NCI-H82 treated with DMSO at 0.1 percent for 48 hours (cell line): Measurements from ENCODE around the gene RGL4.
"Not testable (repeated sequence)": the region's sequence is repeated elsewhere in the genome, so short reads cannot be mapped to it uniquely, and the experiment has no call there.

ENCODE experiments used
- DNase-seq: peaks from one replicate; lab custom pipeline; 2025; ENCODE audit not compliant: unreplicated experiment; lab: John Stamatoyannopoulos, UW

Gene RGL4, protein sequence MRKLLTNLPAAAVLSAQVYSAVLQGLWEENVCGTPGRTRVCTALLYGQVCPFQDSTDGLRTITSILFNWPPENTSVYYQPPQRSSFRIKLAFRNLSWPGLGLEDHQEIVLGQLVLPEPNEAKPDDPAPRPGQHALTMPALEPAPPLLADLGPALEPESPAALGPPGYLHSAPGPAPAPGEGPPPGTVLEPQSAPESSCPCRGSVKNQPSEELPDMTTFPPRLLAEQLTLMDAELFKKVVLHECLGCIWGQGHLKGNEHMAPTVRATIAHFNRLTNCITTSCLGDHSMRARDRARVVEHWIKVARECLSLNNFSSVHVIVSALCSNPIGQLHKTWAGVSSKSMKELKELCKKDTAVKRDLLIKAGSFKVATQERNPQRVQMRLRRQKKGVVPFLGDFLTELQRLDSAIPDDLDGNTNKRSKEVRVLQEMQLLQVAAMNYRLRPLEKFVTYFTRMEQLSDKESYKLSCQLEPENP

GRCh38 chr22:23690713-23691112 is at the start of gene RGL4:
Gene RGL4 (plus strand): TSS chr22:23691013. CDS start chr22:23692031, 1,018 bp downstream.
- DNase-seq: no peak

GRCh38 chr22:23646526-23646925 is 44.3 kb upstream of the RGL4 start:
- not testable (repeated sequence) for DNase-seq

DNA sequence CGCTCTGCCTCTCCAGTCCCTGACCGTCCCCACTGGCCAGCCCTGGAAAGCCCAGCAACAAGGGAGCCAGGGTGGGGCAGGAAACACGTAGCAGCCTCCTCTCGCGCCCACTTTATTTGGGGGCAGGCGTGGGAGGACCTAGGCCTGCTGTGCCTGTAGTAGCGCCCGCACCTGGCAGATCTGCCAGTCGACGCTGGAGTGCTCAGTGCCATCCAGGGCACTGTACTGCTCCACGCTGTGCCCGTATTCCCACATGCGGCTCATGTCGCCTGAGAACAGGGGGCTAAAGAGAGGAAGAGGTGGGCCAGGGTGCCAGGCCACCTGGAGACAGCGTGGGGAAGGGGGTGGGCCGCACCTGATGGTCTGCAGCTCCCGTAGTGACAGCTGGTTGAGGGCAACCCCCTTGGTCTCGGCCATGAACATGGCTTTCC is 41.7 kb upstream of the RGL4 start:
- DNase-seq: no peak

DNA sequence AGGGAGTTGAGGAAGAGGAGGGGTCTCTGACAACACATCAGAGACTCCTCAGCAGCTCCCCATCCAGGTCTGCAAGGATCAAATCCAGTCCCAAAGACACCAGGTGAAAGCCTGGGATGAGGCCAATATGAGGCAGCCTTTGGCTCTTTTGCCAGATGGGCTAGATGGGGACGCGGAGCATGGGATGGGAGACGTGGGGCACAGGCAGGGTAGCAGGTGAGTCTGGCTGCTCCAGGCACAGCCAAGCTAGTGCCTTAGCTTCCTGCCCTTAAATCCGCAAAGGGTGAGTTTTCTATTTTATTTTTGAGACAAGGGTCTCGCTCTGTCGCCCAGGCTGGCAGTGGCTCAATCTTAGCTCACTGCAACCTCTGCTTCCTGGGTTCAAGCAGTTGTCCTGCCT is 39.1 kb upstream of the RGL4 start:
- no peak for DNase-seq

DNA sequence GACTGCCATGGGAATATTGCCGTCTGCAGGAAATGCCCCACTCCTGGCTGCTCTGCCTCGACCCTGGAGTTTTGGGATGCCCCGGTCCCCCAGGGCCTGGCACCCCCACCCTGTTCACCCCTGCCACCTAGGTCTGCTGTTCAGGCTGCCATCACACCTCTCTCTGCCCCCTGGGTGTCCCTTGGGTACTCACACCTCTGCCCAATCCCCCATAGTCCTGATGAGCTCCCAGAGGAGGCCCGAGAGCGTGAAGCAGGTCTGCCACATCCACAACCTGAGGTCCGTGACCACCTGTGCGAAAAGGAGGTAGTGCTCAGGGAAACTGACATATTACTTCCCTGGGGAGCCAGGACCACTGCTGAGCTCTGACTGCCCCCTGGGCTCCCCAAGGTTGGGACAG is 38.5 kb upstream of the RGL4 start:
- DNase-seq: no peak

DNA sequence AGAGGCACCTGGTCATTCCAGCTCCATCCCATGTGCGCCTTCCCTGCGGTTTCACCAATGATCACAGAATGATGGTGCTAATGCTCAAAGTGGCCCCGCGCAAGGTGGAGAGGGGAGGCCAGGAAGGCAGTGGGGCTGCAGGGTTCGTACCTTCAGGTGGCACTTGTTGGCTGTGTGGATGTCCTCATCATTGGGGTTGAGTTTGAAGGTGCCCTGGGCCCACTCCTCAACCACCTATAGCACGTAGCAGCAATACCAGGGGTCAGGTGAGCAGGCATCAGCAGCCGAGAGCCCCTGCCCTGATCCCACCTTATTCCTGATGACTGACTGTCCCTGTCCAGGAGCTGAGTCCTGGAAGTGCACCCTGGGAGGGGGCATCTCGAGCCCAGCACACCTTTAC is 38.1 kb upstream of the RGL4 start:
- DNase-seq: no peak

GRCh38 chr22:23655891-23656475 is 34.8 kb upstream of the RGL4 start:
- no peak for DNase-seq

DNA sequence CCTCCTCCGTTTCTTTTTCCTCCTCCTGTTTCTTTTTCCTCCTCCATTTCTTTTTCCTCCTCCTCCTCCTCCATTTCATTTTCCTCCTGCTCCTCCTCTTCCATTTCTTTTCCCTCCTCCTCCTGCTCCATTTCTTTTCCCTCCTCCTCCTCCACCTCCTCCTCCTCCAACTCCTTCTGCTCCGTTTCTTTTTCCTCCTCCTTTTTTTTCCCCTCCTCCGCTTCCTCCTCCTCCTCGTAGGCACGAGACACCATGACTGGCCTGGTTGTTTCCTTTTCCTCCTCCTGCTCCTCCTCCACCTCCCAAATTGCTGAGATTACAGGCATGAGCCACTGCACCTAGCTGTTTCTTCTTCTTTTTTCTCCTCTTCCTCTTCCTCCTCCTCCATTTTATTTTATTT is 33.1 kb upstream of the RGL4 start:
- DNase-seq: no peak

GRCh38 chr22:23660381-23660780 is 30.4 kb upstream of the RGL4 start:
- not testable (repeated sequence) for DNase-seq

DNA sequence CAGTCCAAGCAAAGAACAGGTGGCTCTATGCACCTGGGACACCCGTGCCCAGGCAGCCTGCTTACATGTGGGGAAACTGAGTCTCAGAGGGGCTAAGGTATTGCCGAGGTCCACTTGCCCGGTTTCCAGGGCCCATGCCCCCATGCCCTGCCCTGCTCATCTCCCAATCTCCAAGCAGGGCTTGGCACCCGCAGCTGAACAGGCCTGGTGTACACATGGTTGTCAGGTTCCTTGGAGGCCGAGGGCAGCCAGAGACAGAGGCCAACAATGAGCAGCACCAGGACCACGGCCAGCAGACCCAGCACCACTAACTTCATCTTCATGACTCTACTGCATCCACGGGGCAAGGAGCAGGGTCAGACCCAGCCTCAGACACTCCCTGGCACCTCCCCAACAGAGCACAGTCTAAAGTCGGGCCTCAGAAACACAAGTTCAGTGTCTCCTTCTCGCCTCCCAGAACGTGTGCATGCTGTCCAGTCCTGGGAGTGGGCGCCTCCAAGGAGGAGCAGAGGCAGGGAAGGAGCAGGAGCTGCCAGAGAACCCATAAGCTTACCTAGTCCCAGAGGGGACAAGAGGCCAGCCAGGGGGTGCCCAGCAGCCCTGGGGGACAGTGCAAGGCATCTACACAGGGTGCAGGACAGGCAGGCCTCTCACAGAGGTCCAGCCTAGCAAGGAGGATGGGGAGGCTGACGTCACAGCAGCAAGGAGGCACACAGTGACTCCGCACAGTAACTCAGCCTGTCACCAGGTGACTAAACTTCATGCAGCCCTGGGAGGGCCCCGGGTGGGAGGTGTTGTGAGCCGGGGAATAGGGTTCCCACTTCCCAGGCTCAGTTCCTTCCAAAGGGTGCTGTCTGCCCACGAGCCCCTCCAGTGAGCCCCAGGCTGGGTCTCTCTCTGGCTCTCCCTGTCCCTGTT is 20.2 kb upstream of the RGL4 start:
- DNase-seq: no peak

DNA sequence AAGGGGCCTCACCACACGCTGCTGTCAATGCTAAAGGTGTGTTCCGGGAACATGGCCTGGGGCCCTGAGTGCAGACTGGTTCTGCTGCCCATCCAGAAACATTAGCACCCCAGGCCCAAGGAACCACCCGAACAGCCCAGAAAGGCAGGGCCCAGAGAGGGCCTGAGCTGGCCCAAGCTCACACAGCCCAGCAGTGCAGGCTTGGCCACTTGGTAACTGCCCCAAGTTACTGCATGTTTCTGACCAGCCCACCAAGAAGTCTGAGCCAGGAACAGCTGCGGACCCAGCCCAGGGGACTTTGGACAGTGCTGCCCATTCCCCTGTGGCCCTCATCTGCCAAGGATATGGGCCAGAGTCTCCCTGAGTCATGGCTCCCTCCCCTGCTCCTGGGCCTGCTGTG is 19.4 kb upstream of the RGL4 start:
- not testable (repeated sequence) for DNase-seq

DNA sequence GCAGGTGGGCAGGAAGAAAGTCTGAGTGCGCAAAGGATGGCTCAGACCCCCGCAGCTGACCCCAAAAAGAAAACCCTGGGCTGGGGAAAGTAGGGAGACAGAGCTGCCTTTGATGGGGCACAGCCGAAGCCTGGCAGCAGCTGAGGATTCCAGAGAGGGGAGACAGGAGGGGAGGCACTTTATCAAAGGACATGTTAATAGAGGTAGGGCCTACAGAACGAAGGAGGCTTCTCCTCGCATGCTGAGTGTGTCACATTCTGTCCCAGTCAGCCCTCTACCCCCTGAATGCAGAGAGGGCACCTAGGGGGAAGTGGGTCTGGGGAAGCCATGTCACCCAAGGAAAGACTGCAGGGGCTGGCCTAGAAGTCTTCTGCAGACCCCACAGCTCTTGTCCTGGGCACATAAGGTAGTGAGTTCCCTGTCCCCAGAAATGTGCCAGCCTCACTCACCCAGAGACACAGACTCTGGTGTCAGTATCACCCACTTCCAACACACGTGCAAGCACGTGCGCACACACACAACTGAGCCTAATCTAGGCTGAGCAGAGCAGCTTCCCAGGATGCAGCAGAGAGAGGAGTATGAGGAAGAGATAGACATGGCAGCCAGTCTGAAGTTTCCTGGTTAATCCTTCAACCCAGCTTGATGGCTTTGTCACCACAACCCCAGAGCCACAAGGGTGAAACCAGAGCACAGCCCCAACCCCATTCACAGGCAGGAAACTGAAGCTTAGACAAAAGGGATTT is 18.3 kb upstream of the RGL4 start:
- DNase-seq: not testable (repeated sequence)

- DNase-seq: peak; percentile 0
These were observed 17.7 kb upstream of the RGL4 start for GRCh38 chr22:23673050-23673620.

GRCh38 chr22:23673826-23674690 is 16.8 kb upstream of the RGL4 start:
- no peak for DNase-seq

GRCh38 chr22:23674886-23675501 is 15.8 kb upstream of the RGL4 start:
- not testable (repeated sequence) for DNase-seq

DNA sequence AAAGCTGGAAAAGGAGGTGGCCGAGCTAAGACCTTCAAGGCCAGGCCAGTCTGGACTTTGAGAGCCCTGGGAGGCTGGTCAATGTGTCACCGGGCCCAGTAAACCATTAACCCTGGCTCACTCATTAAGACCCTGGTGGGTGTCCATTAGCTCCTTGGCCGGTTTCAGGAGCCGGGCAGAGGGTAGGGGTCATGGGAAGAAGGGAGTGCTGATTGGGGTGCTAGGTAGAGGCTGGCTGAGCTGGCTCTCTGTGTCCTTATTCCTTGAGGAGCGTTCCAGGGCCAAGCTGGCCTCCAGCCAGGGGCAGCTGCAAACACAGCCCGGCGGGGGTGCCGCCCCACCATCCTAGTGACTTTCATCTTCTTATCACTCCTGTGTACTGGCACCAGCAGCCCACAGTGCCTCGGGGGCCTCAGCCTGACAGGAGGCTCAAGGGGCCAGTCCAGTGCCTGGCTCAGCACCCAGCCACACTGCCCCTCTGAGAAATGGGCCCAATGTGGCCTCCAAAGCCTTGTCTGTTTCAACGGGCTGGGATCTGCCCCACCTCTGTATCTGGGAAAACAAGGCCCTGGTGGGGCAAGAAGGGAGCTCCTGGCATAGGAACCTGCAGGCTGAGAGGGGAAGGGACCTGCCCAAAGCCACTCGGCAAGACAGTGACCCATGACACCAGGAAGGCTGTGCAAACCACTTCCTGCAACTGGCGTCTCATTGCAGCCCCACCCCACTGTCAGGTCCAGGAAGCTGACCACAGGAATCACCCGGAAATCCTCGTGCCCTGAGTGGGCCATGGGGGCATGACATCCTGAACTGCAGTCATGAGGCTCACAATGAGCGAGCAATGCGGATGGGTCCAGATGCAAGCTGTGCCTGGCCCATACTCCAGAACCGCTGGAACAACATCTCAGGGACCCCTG is 15.1 kb upstream of the RGL4 start:
- DNase-seq: no peak

DNA sequence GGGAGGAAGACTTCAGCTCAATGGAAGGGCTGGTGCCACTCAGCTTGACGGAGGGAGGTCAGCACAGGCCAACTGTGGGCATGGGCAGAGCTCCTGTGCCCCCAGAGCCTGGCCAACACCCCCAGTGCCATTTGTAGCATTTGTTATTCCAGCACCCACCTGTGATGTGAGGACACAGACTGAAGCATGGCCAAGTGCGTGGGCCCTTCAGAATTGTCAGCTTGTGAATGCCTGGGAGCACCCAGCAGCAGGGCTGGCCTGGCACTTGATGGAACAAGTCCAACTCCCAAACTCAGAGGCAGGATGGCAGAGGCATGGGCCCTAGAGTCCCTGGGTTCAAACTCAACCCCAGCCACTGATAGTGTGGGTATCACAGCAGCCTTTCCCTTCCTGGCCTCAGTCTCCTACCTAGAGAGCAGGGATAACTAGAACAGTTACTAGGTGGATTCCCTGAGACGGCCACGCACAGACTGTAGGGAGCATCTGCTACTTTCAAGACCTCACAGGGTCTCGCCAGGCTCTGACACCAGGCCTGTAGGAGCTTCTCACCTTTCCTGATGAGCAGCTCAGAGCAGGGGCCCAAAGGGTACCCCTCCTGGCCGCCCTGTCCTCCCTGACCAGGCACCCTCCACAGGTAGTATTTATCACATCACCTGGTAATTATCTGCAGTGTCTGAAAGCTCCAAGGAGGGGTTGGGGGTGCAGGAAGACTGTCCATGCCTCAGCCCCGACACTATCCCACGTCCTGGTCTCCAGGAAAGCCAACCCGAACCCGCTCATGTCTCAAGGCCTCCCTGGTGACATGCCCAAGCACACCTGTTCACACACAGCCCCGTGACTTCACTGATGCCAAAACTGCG is 13.7 kb upstream of the RGL4 start:
- DNase-seq: not testable (repeated sequence)
